NB4 (cell line): ENCODE results near the gene GYS1.

Experiments used
- DNase-seq: peaks from one replicate; pipeline ENCODE4 v3.0.0; 2010; ENCODE audit warnings: low read depth
- H3K4me3 ChIP-seq: one replicate; pipeline ENCODE4 v1.5.1; 2011; ENCODE audit warnings: mild to moderate bottlenecking, low read depth, low read length, moderate library complexity
- MYC ChIP-seq: IDR thresholded peaks from 2 replicates; pipeline ENCODE4 v1.6.1; 2011; ENCODE audit warnings: low read depth, low read length
- POLR2A ChIP-seq: IDR thresholded peaks from 2 replicates; pipeline ENCODE4 v1.6.1; 2011; ENCODE audit warnings: mild to moderate bottlenecking; ENCODE audit not compliant: insufficient read length; ENCODE audit errors: extremely low read depth
- TF ChIP-seq, protein P1 (sequence below): IDR thresholded peaks from 2 replicates; pipeline ENCODE4 v1.6.1; 2011; ENCODE audit warnings: low read depth, low read length
- TF ChIP-seq, protein P2 (sequence below): IDR thresholded peaks from one replicate; pipeline ENCODE4 v1.5.1; 2012; ENCODE audit warnings: low read depth, low read length

The GYS1 gene

DNA sequence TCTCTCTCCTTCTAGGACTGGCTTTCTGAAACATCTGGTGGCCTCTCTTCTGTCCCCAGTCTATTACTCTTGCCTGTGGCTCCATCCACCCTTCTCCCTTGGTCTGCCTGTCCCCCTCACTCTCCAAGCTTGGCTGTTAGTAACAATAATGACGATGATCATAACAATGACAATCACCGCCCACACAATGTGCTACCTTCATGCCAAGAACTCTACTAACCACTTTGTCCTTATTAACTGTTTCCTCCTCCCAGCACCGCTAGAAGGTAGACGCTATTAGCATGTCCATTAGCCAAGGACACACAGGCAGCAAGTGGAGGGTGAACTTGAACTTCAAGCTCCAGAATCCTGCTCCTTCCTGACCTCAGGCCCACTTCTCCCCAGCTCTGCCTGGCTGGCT is 2.7 kb downstream of the GYS1 start:
- TF ChIP-seq POLR2A (no peak), MYC (no peak)
- no peak overlapping the region for H3K4me3 ChIP-seq
- no peak for DNase-seq

DNA sequence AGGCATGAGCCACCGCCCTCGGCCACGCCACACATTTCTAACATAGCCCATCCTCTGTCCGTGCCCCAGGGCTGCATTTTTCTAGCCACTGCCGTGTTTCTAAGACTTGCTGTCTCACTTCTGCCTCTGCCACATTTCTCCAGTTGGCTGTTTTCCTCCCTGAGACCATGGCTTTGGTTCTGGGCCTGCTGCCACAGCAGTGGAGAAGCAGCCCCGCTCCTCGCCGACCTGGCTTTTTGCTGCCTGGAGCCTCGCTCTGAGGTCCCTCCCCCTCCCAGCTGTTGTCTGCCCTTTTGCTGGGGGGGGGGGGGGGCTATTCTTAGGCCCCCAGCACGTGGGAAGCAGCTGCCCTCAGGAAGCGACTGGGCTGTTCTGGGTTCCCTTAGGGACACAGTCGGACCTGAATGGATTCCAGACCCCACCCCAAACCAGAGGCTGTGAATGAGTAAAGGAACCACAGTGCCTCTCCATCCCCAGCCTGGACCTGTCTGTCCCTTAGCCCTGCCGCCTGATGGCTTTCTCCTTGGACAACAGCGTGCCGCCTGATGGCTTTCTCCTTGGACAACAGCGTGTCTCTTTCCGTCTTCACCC is 3.3 kb downstream of the GYS1 start:
- TF ChIP-seq POLR2A: no peak
- TF ChIP-seq MYC: no peak
- TF ChIP-seq, protein P1, sequence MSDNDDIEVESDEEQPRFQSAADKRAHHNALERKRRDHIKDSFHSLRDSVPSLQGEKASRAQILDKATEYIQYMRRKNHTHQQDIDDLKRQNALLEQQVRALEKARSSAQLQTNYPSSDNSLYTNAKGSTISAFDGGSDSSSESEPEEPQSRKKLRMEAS: no peak
- TF ChIP-seq, protein P2, sequence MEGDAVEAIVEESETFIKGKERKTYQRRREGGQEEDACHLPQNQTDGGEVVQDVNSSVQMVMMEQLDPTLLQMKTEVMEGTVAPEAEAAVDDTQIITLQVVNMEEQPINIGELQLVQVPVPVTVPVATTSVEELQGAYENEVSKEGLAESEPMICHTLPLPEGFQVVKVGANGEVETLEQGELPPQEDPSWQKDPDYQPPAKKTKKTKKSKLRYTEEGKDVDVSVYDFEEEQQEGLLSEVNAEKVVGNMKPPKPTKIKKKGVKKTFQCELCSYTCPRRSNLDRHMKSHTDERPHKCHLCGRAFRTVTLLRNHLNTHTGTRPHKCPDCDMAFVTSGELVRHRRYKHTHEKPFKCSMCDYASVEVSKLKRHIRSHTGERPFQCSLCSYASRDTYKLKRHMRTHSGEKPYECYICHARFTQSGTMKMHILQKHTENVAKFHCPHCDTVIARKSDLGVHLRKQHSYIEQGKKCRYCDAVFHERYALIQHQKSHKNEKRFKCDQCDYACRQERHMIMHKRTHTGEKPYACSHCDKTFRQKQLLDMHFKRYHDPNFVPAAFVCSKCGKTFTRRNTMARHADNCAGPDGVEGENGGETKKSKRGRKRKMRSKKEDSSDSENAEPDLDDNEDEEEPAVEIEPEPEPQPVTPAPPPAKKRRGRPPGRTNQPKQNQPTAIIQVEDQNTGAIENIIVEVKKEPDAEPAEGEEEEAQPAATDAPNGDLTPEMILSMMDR: no peak
- no peak for DNase-seq
- no peak overlapping the region for H3K4me3 ChIP-seq

DNA sequence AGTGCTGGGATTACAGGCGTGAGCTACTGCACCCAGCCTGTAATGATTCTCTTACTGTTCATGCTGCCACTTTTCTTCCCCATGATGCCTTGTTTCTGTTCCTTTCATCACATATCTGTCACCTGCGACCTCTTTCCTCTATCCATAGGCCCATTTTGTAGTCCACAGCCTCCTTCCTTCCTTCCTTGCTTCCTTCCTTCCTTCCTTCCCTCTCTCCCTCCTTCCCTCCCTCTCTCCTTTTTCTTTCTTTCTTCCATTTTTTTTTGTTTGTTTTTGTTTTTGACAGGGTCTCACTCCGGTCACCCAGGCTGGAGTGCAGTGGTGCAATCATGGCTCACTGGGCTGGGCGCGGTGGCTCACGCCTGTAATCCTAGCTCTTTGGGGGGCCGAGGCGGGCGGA is 4.2 kb downstream of the GYS1 start:
- H3K4me3 ChIP-seq: no peak overlapping the region
- no peak for TF ChIP-seq MYC
- TF ChIP-seq, protein P2: no peak
- TF ChIP-seq, protein P1: no peak
- TF ChIP-seq POLR2A: no peak
- DNase-seq: no peak

DNA sequence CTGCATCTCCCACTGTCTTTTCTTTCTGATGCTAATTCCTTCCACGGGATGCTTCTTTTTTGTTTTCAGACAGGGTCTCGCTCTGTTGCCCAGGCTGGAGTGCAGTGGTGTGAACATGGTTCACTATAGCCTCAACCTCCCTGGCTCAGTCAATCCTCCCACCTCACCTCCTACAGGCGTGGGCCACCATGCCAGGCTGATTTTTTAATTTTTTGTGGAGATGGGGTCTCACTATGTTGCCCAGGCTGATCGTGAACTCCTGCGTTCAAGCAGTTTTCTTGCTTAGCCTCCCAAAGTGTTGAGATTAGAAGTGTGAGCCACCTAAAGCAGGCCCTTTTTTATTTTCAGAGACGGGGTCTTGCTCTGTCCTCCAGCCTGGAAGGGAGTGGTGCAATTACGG is 4.8 kb downstream of the GYS1 start:
- DNase-seq: no peak
- no peak for TF ChIP-seq MYC
- no peak for TF ChIP-seq POLR2A
- TF ChIP-seq, protein P1: no peak
- TF ChIP-seq, protein P2: no peak
- H3K4me3 ChIP-seq: no peak overlapping the region

DNA sequence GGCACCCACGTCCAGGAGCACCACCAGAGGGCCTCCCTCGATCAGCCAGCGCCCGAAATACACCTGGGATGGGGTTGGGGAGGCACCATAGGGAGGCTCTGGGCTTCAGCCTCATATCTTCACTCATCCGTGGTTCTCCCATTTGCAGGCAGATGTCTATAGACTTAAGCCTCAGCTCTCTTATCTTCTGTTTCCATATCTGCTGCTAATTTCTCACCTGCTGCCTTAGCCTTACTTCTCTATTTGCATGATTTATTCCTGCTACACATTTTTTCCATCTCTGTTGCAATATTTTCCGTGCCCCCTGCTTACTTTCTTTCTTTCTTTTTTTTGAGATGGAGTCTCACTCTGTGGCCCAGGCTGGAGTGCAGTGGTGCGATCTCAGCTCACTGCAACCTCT is 5.8 kb downstream of the GYS1 start:
- H3K4me3 ChIP-seq: no peak overlapping the region
- TF ChIP-seq, protein P2: no peak
- TF ChIP-seq POLR2A (no peak), MYC (no peak)
- TF ChIP-seq, protein P1: no peak
- DNase-seq: no peak

DNA sequence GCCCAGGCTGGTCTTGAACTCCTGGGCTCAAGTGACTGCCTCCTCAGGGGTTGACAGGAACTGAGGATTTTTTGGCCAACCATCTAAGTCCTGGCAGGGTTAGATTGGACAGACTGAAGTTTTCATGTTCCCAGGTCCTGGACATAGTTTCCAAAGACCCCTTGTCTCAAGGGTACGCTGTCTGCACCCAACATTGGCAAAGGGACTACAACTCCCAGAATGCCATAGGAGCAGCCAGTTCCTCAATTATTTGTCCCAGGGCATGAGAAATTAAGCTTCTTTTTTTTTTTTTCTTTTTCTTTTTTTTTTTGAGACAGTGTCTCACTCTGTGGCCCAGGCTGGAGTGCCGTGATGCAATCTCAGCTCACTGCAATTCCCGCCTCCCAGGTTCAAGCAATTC is 6.9 kb downstream of the GYS1 start:
- H3K4me3 ChIP-seq: no peak overlapping the region
- TF ChIP-seq, protein P2: no peak
- TF ChIP-seq, protein P1: no peak
- TF ChIP-seq MYC: no peak
- TF ChIP-seq POLR2A: no peak
- DNase-seq: no peak
